Peyer's patch (tissue), 4 donors: ENCODE data around the gene RTN4RL1.

Experiments
- POLR2A ChIP-seq, 2 donors: fragments of 450-650 bp; IDR thresholded peaks; one replicate each; pipeline ENCODE4 v1.5.1; 2017; ENCODE audit warnings: antibody characterized with exemption in 2 of 2, mild to moderate bottlenecking in 2 of 2, moderate library complexity in 2 of 2
- TF ChIP-seq, protein P1 (sequence below), 6 experiments: fragments of 450-650 bp in 4 of 6; fragments of 200-600 bp in 2 of 6; sonication (generic) in 1 of 6; IDR thresholded peaks; one replicate each; pipeline ENCODE4 v1.5.1; 2017 to 2019; ENCODE audit warnings: antibody characterized with exemption in 6 of 6, mild to moderate bottlenecking in 3 of 6, moderate library complexity in 1 of 6

DNA sequence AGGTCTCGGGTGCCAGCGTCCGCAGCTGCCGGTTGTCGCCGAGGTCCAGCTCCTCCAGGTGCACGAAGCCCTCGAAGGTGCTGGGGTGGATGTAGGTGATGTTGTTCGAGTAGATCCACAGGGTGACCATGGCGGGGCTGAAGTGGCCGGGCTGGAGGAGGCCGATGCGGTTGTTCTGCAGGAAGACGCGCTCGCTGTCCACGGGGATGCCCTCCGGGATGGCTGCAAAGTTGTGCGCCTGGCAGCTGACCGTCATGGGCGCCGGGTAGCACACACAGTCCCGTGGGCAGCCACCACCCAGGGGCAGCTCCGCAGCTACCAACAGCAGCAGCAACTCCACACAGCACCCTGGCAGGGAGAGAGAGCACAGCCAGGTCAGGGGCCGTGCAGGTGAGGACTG lies 87.7 kb downstream of the RTN4RL1 start:
- TF ChIP-seq POLR2A (IDR thresholded peaks at IDR 0.05) = no peak
- TF ChIP-seq, protein P1, sequence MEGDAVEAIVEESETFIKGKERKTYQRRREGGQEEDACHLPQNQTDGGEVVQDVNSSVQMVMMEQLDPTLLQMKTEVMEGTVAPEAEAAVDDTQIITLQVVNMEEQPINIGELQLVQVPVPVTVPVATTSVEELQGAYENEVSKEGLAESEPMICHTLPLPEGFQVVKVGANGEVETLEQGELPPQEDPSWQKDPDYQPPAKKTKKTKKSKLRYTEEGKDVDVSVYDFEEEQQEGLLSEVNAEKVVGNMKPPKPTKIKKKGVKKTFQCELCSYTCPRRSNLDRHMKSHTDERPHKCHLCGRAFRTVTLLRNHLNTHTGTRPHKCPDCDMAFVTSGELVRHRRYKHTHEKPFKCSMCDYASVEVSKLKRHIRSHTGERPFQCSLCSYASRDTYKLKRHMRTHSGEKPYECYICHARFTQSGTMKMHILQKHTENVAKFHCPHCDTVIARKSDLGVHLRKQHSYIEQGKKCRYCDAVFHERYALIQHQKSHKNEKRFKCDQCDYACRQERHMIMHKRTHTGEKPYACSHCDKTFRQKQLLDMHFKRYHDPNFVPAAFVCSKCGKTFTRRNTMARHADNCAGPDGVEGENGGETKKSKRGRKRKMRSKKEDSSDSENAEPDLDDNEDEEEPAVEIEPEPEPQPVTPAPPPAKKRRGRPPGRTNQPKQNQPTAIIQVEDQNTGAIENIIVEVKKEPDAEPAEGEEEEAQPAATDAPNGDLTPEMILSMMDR (IDR thresholded peaks at IDR 0.05) = no peak
